GM19351 (cell line): ENCODE data around the gene DIAPH2.
A peak's percentile ranks its signal among the peaks of the same experiment; 100 is the strongest.
"Not testable (repeated sequence)": the region's sequence is repeated elsewhere in the genome, so short reads cannot be mapped to it uniquely, and the experiment has no call there.

Experiments
- ATAC-seq: cut with Tn5 transposase; IDR thresholded peaks from one replicate; pipeline ENCODE4 v1.9.1; 2021; ENCODE audit warnings: mild to moderate bottlenecking, moderate library complexity; ENCODE audit not compliant: unreplicated experiment

Gene DIAPH2

DNA sequence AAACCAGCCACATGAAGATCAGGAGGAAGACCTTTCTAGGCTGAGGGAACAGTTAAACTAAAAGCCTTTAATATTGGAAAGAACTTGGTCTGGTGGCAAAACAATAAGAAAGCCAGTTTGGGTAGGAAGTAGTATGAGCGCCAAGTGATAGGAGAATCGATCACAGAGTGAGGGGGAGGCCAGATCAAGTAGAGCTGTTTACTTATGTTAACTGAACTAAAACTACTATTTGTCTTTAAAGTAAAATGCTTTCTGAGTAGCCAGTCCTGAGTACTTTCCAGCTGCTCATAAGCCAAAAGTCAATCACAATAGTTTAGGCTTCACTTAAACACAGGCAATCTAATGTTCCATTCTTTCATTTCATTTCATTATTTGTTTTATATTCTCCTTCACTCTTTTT is 136.3 kb downstream of the DIAPH2 start:
- no peak for ATAC-seq

DNA sequence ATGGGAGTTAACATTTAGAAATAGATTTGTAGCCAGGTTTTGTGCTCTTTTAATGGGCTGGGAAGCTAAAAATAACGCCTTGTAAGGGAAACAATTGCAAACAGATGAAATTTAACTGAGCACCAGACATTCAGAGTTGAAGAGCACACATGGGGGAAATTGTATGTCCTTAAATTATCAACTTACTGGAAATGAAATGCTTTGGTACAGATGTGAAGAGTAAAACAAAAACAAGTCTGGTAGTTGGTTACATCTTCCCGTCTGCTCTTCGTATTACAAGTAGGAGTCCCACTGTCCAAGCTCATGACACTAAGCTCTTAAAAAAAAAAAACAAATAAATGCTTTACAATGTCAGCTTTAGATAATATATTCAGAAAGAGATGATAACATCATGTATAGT is 139.5 kb downstream of the DIAPH2 start:
- ATAC-seq: no peak

- no peak for ATAC-seq
Measured at GRCh38 chrX:96833333-96833732, 148.7 kb downstream of the DIAPH2 start.

GRCh38 chrX:96834137-96834536 is 149.5 kb downstream of the DIAPH2 start:
- no peak for ATAC-seq

- ATAC-seq: peak; percentile 68
Measured at GRCh38 chrX:96835660-96836289, 151.1 kb downstream of the DIAPH2 start.

- no peak for ATAC-seq
Measured at GRCh38 chrX:96837808-96838207, 153.2 kb downstream of the DIAPH2 start.

- ATAC-seq: no peak
Measured at GRCh38 chrX:96838537-96838936, 153.9 kb downstream of the DIAPH2 start.

GRCh38 chrX:96841325-96841724 is 156.7 kb downstream of the DIAPH2 start:
- no peak for ATAC-seq

- not testable (repeated sequence) for ATAC-seq
Measured at GRCh38 chrX:96841866-96842265, 157.2 kb downstream of the DIAPH2 start.

DNA sequence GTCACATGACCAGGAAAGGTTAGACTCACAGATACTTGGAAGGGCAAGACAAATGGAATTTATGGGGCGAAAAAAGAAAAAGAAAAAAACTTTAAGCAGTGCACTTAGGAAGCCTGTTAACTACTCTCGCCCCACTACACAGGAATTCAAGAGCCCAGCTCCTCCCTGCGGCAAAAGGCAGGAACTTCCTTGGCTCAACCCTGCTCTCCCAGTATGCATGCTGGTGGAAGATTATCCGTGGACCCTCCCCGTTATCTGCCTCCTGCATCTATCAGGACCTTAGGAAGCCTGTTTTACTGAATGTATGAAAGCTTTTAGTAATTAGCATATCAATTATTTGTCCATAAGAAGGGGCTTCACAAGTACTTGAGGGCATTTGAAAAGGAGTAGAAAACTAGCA is 158.9 kb downstream of the DIAPH2 start:
- no peak for ATAC-seq

DNA sequence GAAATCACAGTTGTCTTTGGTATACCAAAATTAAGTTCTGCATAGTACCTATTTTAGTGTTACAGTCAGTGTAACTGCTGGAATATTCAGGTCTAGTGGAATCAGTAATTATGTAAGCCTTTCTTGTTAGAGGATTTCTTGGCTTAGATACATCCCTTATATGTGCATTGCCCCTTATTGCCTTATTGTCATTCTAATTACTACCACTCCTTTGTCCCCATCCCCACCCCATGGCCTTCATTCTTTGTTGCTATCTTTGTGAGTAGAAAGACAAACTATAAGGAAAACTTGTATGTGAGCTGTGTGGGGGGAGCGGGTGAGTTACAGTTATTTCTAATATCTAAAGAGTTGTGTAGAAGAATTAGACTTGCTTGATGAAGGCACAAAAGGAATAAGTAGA is 162.2 kb downstream of the DIAPH2 start:
- ATAC-seq: no peak

GRCh38 chrX:96859422-96859821 is 174.8 kb downstream of the DIAPH2 start:
- not testable (repeated sequence) for ATAC-seq

DNA sequence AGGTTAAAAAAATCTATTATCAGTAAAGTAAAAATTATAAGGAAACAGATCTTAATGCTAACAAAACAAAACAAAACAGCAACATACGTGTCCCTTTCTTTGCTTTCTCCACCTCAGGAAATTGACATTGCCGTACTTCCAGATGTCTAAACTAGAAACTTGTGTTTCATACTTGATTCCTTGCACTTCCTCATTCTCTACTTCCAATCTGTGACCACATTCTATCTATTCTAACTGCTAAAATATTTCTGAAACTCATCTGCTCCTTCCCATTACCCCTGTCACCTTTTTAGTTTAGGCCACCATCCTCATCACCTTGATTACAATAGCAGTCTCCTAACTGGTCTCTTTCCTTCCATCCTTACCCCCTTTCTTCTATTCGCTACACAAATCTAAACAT is 176.6 kb downstream of the DIAPH2 start:
- peak; percentile 73 for ATAC-seq

DNA sequence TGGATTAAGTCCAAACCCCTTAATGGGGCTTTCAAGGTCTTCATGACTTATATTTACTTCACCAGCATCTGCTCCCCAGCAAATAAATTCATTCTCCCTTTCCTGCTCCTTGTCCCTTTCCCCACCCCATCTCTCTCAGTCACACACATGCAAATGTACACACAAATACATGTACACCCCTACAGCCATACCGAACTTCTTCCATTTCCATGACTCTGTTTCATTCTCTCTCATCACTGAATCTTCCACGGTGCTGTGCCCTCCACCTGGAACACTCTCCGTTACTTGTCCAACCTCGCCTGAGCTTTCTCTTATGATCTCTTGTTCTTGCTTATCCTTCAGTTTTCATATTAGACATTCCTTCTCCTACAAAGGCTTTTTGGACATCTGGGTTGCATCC is 177.0 kb downstream of the DIAPH2 start:
- peak; percentile 22 for ATAC-seq

DNA sequence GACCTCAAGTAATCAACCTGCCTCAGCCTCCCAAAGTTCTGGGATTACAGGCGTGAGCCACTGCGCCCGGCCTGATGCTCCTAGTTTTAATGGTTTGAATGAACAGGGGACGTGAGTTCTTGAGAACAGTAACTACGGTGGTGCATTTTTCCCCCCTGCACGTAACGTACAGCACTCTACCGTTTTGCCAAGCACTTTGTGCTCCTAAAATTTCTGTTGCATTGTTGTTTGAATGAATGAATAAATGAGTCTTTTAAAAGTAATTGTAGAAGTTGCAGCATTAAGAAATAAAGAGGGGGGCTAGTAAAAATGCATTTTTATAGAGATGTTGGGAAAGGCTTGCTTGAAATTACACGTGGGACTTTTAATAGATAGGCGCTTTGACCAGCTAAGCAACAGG is 199.0 kb downstream of the DIAPH2 start, which contains the start of gene RPA4:
Gene RPA4, plus strand, starts transcription at position 301 of the 400 bp plus-strand sequence. CDS start 403 bp downstream, outside the sequence.
- no peak for ATAC-seq

DNA sequence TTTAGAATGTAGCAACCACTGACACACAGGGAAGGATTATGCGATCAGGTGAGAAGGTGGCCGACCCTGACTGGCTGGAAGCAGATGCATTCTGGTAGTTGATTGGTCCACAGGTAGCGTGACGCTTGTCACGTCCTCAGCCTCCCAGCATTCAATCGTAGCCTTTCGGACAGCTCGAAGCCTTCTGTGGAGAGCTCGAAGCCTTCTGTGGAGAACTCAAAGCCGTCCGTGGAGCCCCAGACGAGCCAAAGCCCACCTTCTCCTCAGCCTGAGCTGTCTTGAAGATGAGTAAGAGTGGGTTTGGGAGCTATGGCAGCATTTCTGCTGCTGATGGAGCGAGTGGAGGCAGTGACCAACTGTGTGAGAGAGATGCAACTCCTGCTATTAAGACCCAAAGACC is 199.4 kb downstream of the DIAPH2 start:
- no peak for ATAC-seq

DNA sequence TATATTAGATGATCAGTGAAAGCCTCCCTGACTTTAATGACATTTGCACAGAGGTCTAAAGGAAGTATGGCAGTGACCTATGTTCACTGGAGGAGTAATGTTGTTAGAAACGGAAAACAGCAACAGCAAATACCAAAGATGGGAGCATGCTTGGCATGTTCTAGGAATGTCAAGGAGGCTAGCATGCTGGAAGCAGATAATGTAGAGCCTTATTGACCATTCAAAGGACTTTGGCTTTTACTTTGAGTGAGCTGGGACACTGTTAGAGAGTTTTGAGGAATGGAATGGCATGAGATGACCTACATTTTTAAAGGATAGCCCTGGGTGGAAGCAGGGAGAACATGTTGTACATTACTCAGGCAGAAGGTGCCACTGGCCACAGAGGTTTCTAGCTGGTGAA is 205.1 kb downstream of the DIAPH2 start:
- no peak for ATAC-seq

DNA sequence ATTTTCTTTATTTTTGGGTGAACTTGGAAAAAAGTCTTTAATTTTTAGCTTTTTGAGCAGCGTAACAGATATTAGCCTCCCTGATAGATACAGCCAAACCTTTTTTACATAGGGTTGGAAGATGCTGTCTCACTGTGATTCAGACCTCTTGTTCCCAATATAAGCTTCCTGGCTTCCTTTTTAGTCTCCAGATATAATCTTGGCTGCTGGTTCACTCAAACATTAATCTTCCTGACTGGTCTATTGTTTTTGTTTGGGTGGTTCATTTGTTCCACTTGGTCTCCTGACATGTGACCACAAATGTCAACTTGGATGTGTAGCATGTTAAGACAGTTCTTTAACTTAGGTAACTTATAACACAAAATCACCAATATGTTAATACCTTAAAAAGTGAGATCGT is 222.1 kb downstream of the DIAPH2 start:
- ATAC-seq: no peak

DNA sequence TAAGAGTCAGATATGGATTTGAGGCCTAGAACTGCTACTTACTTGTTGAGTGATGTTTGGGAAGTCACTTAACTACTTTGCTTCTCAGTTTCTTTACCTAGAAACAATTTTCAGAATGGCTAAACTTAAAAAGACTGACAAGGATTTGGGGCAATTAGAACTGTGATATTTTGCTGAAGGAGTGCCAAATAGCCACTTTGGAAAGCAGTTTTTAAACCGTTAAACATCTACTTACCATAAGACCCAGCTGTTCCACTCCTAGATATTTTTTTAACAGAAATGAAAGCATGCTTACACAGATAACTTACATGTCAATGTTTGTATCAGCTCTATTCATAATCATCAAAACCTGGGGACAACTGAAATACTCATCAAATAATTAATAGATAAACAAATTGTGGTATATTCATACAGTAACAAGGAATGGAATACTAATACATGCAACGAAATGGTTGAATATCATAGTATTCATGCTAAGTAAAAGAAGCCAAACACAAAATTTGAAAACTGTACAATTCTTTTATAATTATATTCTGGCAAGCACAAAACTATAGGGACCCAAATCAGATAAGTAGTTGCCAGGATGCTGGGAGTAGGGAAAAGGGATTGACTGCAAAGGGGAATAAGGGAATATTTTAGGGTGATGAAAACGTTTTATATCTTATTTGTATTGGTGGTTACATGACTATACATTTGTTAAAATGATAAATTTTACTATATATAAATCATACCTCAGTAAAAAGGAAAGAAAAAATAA is 223.1 kb downstream of the DIAPH2 start:
- no peak for ATAC-seq

DNA sequence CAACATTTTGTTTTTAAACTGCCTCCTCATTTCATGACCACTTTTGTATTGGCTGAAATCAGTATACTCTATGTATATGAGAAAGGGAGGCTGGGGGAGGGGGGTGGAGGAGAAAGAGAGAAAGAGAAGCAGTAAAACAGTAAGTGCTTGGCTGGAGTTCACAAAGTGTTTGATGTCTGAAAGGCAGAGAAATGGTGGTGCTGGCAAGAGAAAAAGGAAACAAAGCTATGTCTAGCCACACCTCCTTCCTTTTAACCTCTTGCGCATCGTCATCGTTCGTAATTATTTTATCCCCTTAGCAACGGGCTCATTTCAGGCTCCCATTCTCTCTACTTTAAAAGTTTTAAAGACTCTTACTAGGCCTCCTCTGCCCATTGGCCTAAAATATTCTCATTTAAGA is 224.6 kb downstream of the DIAPH2 start:
- no peak for ATAC-seq

DNA sequence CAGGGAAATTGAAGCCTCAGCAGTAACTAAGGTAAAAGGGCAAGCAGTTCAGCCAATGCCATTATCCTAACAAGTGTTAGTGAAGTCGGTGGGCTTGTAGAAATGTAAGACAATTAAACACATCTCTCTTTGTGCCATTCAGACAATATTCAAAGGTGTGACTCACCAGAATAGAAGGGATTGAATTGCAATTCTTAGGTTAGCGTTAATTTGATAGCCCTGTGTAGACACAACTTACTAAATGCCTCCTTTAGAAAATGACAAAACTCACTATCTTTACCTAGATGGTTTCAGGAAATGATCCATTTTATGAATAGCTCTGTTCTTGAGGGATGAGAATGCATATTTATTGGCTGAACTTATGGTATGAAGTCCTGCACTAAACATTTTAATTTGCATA is 234.2 kb downstream of the DIAPH2 start:
- ATAC-seq: no peak

- ATAC-seq: no peak
Measured at GRCh38 chrX:96919672-96920071, 235.0 kb downstream of the DIAPH2 start.

DNA sequence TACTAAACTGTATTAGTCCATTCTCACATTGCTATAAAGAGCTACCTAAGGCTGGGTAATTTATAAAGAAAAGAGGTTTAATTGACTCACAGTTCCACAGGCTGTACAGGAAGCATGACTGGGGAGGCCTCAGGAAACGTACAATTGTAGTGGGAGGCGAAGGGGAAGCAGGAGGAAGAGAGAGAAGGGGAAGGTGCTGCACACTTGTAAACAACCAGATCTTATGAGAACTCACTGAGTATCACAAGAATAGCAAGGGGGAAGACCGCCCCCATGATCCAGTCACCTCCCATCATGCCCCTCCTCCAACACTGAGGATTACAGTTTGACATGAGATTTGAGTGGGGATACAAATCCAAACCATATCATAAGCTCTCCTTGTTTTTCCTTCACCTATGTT is 239.9 kb downstream of the DIAPH2 start:
- no peak for ATAC-seq
